SIG-M5 (cell line): ENCODE measurements around the gene NXPH3.
"Not testable (repeated sequence)": the region's sequence is repeated elsewhere in the genome, so short reads cannot be mapped to it uniquely, and the experiment has no call there.

Source experiments
- DNase-seq: peaks from one replicate; lab custom pipeline; 2025; lab: John Stamatoyannopoulos, UW

Gene NXPH3

GRCh38 chr17:49554694-49555494, 20.8 kb upstream of the NXPH3 start:
- no peak for DNase-seq

- no peak for DNase-seq
Observed at GRCh38 chr17:49555495-49556222, 20.0 kb upstream of the NXPH3 start.

- no peak for DNase-seq
Observed at GRCh38 chr17:49556223-49556943, 19.3 kb upstream of the NXPH3 start.

GRCh38 chr17:49557312-49558024, 18.2 kb upstream of the NXPH3 start:
- DNase-seq: no peak

GRCh38 chr17:49564638-49565037, 11.0 kb upstream of the NXPH3 start:
- DNase-seq: no peak

- no peak for DNase-seq
Observed at GRCh38 chr17:49565948-49566491, 9.7 kb upstream of the NXPH3 start.

GRCh38 chr17:49566668-49567071, 9.0 kb upstream of the NXPH3 start:
- DNase-seq: no peak

GRCh38 chr17:49567104-49567521, 8.6 kb upstream of the NXPH3 start:
- no peak for DNase-seq

- no peak for DNase-seq
Observed at GRCh38 chr17:49567871-49568694, 7.6 kb upstream of the NXPH3 start.

GRCh38 chr17:49568695-49569047, 7.0 kb upstream of the NXPH3 start:
- DNase-seq: not testable (repeated sequence)

GRCh38 chr17:49570540-49571242, 5.0 kb upstream of the NXPH3 start:
- DNase-seq: no peak

GRCh38 chr17:49571283-49571682, 4.4 kb upstream of the NXPH3 start:
- DNase-seq: no peak

GRCh38 chr17:49571764-49572163, 3.9 kb upstream of the NXPH3 start:
- no peak for DNase-seq

GRCh38 chr17:49572226-49572625, 3.4 kb upstream of the NXPH3 start:
- no peak for DNase-seq

- DNase-seq: no peak
Observed at GRCh38 chr17:49572806-49573420, 2.8 kb upstream of the NXPH3 start.

- DNase-seq: no peak
Observed at GRCh38 chr17:49573510-49574322, 2.0 kb upstream of the NXPH3 start.

- DNase-seq: no peak
Observed at GRCh38 chr17:49574323-49574781, 1.3 kb upstream of the NXPH3 start.

GRCh38 chr17:49574945-49575678, 559 bp upstream of the NXPH3 start:
- DNase-seq: no peak
